ENCODE measurements around the gene OPCML. TPM values are rescaled to one million over a fixed set of nuclear protein-coding genes. Genes with fewer than 3 reads are reported as not detected.

Gene OPCML
- total RNA-seq, 1 donor from 2014 or later: 1.7 TPM

DNA sequence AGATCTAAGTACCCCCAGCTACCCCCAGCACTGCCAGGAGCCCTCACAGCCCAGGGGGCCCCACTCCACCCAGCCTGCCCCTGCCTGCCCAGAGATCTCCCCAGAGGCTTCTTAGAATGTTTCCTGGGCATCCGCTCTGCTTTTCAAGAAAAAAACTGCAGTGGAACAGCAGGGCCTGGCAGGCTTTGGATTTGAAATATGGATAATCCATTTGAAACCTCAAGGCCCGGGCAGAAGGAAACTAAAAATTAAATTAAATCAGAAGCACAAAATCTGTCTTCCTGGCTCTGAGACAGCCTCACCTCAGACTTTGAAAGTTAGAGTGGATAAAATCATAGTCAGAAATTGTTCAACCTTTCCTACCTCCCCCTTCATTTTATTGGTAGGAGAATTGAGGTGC, 273.6 kb downstream of the OPCML start:
- TF ChIP-seq, protein P1, sequence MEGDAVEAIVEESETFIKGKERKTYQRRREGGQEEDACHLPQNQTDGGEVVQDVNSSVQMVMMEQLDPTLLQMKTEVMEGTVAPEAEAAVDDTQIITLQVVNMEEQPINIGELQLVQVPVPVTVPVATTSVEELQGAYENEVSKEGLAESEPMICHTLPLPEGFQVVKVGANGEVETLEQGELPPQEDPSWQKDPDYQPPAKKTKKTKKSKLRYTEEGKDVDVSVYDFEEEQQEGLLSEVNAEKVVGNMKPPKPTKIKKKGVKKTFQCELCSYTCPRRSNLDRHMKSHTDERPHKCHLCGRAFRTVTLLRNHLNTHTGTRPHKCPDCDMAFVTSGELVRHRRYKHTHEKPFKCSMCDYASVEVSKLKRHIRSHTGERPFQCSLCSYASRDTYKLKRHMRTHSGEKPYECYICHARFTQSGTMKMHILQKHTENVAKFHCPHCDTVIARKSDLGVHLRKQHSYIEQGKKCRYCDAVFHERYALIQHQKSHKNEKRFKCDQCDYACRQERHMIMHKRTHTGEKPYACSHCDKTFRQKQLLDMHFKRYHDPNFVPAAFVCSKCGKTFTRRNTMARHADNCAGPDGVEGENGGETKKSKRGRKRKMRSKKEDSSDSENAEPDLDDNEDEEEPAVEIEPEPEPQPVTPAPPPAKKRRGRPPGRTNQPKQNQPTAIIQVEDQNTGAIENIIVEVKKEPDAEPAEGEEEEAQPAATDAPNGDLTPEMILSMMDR (IDR thresholded peaks at IDR 0.05; ENCODE audit: unreplicated experiment): no peak
- H3K27ac Mint-ChIP-seq: no peak overlapping the region
- H3K36me3 Mint-ChIP-seq (ENCODE audit: insufficient read depth): no peaks in the 10 kb centered on the region
- H3K4me3 Mint-ChIP-seq (ENCODE audit: low read depth): no peak overlapping the region
- H3K27me3 Mint-ChIP-seq: peaks cover 12% of the 10 kb centered on the region
- no peaks in the 10 kb centered on the region for H3K9me3 Mint-ChIP-seq (ENCODE audit: low read depth)
- H3K4me1 Mint-ChIP-seq (ENCODE audit: low read depth): no peaks in the 10 kb centered on the region
- no peak for DNase-seq (ENCODE audit: low spot score, unreplicated experiment)

DNA sequence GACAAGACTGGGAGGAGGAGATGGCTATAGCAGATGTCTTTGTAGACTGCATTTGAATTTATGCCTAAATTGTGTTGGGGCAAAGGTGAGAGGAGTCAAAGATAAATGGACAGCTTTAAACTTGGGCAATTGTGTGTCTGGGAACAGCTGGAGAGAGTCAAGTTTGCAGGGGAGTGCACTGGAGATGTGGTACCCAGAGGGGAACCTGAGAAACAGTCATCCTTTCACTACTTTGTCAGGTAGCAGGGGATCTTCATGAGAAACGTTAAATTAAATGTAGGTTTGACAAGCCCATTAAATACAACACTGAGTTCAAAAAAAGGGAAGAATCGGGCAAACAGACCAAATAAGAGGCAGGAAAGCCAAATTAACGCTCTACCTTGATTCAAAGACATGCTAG, 277.7 kb downstream of the OPCML start:
- DNase-seq (ENCODE audit: low spot score, unreplicated experiment): no peak
- Mint-ChIP-seq H3K27ac (no peak overlapping the region), H3K9me3 (ENCODE audit: low read depth) (no peaks in the 10 kb centered on the region), H3K27me3 (peaks cover 18% of the 10 kb centered on the region), H3K36me3 (ENCODE audit: insufficient read depth) (no peaks in the 10 kb centered on the region), H3K4me1 (ENCODE audit: low read depth) (no peaks in the 10 kb centered on the region), H3K4me3 (ENCODE audit: low read depth) (no peak overlapping the region)
- TF ChIP-seq, protein P1 (IDR thresholded peaks at IDR 0.05; ENCODE audit: unreplicated experiment): no peak

DNA sequence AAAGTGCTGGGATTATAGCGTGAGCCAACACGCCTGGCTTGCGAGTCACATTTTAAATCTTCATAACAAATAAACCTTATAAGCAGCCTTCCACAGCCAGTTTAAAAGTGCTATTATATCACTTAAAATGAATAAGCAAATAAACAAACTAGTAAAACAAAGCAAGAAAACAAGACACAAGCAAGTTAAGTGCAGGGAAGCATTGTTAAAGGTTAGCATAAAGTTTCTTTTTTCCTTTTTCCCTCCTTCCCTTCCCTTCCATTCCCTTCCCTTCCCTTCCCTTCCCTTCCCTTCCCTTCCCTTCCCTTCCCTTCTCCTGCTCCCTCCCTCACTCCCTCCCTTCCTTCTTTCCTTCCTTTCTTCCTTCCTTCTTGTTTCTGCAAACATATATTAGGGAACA, 278.7 kb downstream of the OPCML start:
- Mint-ChIP-seq H3K9me3 (ENCODE audit: low read depth) (no peaks in the 10 kb centered on the region), H3K4me3 (ENCODE audit: low read depth) (no peak overlapping the region), H3K27me3 (peaks cover 27% of the 10 kb centered on the region), H3K36me3 (ENCODE audit: insufficient read depth) (no peaks in the 10 kb centered on the region), H3K27ac (no peak overlapping the region), H3K4me1 (ENCODE audit: low read depth) (no peaks in the 10 kb centered on the region)
- DNase-seq (ENCODE audit: low spot score, unreplicated experiment): no peak
- TF ChIP-seq, protein P1 (IDR thresholded peaks at IDR 0.05; ENCODE audit: unreplicated experiment): no peak

DNA sequence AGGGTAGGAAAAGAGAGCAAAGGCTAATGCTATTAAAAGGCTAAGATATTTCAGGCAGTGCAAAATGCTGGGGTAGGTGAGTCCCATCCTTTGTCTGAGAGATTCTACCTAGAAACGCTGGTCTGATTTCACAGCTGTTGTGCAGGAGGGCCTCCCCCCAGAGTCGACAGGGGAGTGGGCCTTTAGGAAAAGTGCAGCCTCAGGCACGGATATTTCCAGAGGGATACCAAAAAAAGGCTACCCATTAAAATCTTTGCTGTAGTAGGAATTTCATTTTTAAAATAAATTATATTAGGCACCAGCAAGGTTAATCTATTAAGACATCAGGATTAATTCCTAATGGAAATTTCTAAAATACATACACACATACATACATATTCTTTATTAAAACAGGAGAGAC, 280.5 kb downstream of the OPCML start:
- DNase-seq (ENCODE audit: low spot score, unreplicated experiment): no peak
- Mint-ChIP-seq H3K4me3 (ENCODE audit: low read depth) (no peak overlapping the region), H3K27me3 (peaks cover 36% of the 10 kb centered on the region), H3K4me1 (ENCODE audit: low read depth) (no peaks in the 10 kb centered on the region), H3K9me3 (ENCODE audit: low read depth) (no peaks in the 10 kb centered on the region), H3K36me3 (ENCODE audit: insufficient read depth) (no peaks in the 10 kb centered on the region), H3K27ac (no peak overlapping the region)
- TF ChIP-seq, protein P1 (IDR thresholded peaks at IDR 0.05; ENCODE audit: unreplicated experiment): no peak

DNA sequence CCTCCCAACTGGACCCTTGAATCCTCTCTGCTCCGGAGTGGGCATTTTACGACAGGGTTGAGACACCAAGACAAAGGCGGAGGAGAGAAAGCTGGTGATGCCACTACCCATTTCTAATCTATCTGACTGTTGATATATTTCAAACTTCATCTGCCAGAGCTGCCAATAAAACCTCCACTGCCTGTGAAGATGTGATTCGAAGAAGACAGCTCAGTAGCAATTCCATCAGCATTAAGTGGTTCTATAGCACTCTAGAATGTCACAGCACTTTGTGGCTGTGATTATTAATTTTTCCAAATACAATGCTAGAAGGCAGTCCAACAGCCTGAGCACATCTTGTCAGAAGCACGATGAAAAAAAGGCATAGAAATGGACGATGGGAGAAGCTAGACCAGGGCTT, 282.8 kb downstream of the OPCML start:
- Mint-ChIP-seq H3K27me3 (peaks cover 40% of the 10 kb centered on the region), H3K27ac (no peak overlapping the region), H3K36me3 (ENCODE audit: insufficient read depth) (no peaks in the 10 kb centered on the region), H3K4me3 (ENCODE audit: low read depth) (no peak overlapping the region), H3K4me1 (ENCODE audit: low read depth) (no peaks in the 10 kb centered on the region), H3K9me3 (ENCODE audit: low read depth) (no peaks in the 10 kb centered on the region)
- TF ChIP-seq, protein P1 (IDR thresholded peaks at IDR 0.05; ENCODE audit: unreplicated experiment): no peak
- DNase-seq (ENCODE audit: low spot score, unreplicated experiment): no peak
